AG04449 (cell line): ENCODE measurements around the gene PLA2G12A.

ENCODE experiments used
- CTCF ChIA-PET: fragments of 350-600 bp; formaldehyde crosslinking; extraction: SDS; loops from one replicate; lab custom pipeline; 2021; ENCODE audit warnings: antibody characterized with exemption; lab: Yijun Ruan, JAX
- POLR2A ChIA-PET: fragments of 400-600, 350-600 bp; formaldehyde crosslinking; extraction: SDS; loops from one replicate; lab custom pipeline; 2020; ENCODE audit warnings: antibody characterized with exemption, inconsistent platforms; lab: Yijun Ruan, JAX
- DNase-seq: peaks from one replicate; pipeline ENCODE4 v3.0.0-alpha.2; 2010; ENCODE audit warnings: low read depth, low spot score
- H3K4me3 ChIP-seq: 2 replicates; pipeline ENCODE4 v1.5.1; 2011; ENCODE audit warnings: low read depth, mild to moderate bottlenecking, control low read depth, low read length
- CTCF ChIP-seq: IDR thresholded peaks from one replicate; pipeline ENCODE4 v1.5.1; 2011; ENCODE audit warnings: mild to moderate bottlenecking, moderate library complexity, low read length, control low read depth, inconsistent platforms; ENCODE audit not compliant: insufficient read depth; ENCODE audit errors: missing control alignments

Gene PLA2G12A

GRCh38 chr4:109754093-109754857 lies 24.4 kb upstream of the PLA2G12A start:
- no peak for DNase-seq
- H3K4me3 ChIP-seq = no peak overlapping the region
- no peak for TF ChIP-seq CTCF
- POLR2A ChIA-PET = no interaction called here
- CTCF ChIA-PET = no interaction called here

GRCh38 chr4:109752525-109752924 lies 22.7 kb upstream of the PLA2G12A start:
- DNase-seq = no peak
- no peak for TF ChIP-seq CTCF
- ChIA-PET CTCF (interaction anchor here (0.9 kb wide), 1 partner anchor 10 kb away, joined by 3 read pairs; no protein-coding TSS in a partner anchor), POLR2A (no interaction called here)
- no peak overlapping the region for H3K4me3 ChIP-seq

- ChIA-PET CTCF (interaction anchor here (0.9 kb wide), 1 partner anchor 10 kb away, joined by 3 read pairs; no protein-coding TSS in a partner anchor), POLR2A (no interaction called here)
- TF ChIP-seq CTCF = no peak
- no peak for DNase-seq
- H3K4me3 ChIP-seq = no peak overlapping the region
These were observed 22.0 kb upstream of the PLA2G12A start for GRCh38 chr4:109751852-109752251.

GRCh38 chr4:109750652-109751244 lies 20.9 kb upstream of the PLA2G12A start:
- POLR2A ChIA-PET = no interaction called here
- CTCF ChIA-PET = no interaction called here
- DNase-seq = no peak
- H3K4me3 ChIP-seq = no peak overlapping the region
- TF ChIP-seq CTCF = no peak

GRCh38 chr4:109749388-109750082 lies 19.7 kb upstream of the PLA2G12A start:
- no peak for TF ChIP-seq CTCF
- DNase-seq = no peak
- POLR2A ChIA-PET = no interaction called here
- CTCF ChIA-PET = no interaction called here
- no peak overlapping the region for H3K4me3 ChIP-seq

- POLR2A ChIA-PET = no interaction called here
- no peak for DNase-seq
- no peak overlapping the region for H3K4me3 ChIP-seq
- no peak for TF ChIP-seq CTCF
- CTCF ChIA-PET = no interaction called here
These were observed 18.2 kb upstream of the PLA2G12A start for GRCh38 chr4:109748114-109748513.
